22Rv1 (cell line): ENCODE results near the gene SCFD2.

Source experiments
- H3K27ac ChIP-seq: fragments of 450-650 bp; 2 replicates; pipeline ENCODE4 v1.5.1; 2017
- ZFX ChIP-seq: fragments of 450-650 bp; IDR thresholded peaks from 2 replicates; pipeline ENCODE4 v1.6.1; 2017; ENCODE audit warnings: antibody characterized with exemption, borderline replicate concordance
- TF ChIP-seq, protein P1 (sequence below): fragments of 450-650 bp; IDR thresholded peaks from 2 replicates; pipeline ENCODE4 v1.5.1; 2017; ENCODE audit warnings: mild to moderate bottlenecking

SCFD2 gene

DNA sequence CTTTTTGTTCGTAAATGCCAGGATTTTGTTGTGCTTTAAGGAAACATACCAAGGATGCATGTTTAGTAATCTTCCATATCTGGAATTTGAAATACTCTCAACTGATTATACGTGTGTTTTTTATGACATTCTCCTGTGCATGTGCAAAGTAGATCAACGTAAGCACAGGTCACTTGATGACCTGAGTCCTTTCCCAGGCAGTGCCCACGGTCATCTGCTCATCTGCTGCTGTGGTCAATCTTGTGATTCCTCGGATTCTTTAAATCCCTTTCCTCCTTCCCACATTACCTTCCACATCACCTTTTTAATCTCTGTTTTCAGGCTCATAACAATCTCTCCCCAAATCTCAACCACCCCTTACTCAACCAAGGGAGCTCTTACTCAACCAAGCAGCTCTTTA is 399.7 kb downstream of the SCFD2 start:
- no peak overlapping the region for H3K27ac ChIP-seq
- TF ChIP-seq, protein P1, sequence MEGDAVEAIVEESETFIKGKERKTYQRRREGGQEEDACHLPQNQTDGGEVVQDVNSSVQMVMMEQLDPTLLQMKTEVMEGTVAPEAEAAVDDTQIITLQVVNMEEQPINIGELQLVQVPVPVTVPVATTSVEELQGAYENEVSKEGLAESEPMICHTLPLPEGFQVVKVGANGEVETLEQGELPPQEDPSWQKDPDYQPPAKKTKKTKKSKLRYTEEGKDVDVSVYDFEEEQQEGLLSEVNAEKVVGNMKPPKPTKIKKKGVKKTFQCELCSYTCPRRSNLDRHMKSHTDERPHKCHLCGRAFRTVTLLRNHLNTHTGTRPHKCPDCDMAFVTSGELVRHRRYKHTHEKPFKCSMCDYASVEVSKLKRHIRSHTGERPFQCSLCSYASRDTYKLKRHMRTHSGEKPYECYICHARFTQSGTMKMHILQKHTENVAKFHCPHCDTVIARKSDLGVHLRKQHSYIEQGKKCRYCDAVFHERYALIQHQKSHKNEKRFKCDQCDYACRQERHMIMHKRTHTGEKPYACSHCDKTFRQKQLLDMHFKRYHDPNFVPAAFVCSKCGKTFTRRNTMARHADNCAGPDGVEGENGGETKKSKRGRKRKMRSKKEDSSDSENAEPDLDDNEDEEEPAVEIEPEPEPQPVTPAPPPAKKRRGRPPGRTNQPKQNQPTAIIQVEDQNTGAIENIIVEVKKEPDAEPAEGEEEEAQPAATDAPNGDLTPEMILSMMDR = no peak
- no peak for TF ChIP-seq ZFX

DNA sequence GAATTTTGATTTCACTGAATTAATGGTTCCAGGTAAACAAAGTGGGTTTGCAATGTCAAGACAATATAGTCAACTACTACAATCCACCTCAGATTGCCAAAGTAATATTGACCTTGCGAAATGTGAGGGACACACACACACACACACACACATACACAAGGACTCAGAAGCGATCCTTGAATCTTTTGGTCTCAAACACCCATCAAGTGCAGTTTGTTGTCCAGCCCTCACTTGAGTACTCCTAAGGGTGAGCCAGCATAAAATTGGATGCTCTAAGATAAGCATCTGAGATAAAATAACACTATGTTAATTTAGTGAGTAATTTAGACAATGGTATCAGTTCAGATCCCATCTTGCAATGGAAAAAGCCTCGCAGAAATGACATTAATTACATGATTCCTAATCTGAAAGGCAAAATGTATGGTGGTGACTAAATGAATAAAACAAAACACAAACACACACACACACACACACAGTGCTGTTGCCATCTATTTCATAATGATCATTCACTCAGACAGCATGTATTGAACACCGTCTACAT is 401.2 kb downstream of the SCFD2 start:
- no peak overlapping the region for H3K27ac ChIP-seq
- TF ChIP-seq, protein P1 = no peak

DNA sequence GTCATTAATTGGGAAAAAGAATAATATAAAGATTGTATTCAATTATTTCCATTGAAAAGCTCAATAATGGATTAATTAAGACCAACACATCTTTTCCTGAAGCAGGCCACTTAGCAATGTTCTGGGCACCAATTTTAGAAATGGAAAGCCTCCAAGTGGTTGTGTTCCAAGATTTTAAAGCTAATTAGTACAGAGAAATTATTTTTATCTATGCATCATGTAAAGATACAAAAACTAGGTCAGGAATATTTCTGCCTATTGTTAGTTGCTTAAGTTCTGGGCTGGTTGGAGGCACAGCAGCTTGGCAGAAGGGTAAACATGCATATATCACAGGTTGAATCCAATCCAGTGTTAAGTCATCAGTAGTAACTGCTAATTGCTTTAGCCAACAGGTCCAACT is 401.9 kb downstream of the SCFD2 start:
- no peak for TF ChIP-seq ZFX
- TF ChIP-seq, protein P1 = no peak
- no peak overlapping the region for H3K27ac ChIP-seq

DNA sequence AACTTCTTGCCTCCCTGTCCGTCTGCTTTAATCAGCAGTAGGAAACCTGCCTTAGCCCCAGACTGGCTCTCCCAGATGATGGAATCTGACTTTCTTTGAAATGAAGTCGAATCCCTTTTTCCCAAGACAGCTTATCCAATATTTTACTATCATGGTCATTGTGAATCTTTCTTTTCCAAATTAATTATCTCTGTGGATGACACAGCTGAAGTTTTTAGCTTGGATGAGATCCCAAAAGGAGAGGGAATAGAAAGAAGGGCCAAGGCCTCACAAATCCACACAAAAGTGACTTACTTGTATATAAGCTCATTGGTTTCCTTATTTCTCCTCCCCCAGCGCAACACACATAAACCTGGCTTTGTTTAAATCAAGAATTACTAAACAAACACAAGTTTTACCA is 403.1 kb downstream of the SCFD2 start:
- TF ChIP-seq, protein P1 = no peak
- TF ChIP-seq ZFX = no peak
- H3K27ac ChIP-seq = no peak overlapping the region

DNA sequence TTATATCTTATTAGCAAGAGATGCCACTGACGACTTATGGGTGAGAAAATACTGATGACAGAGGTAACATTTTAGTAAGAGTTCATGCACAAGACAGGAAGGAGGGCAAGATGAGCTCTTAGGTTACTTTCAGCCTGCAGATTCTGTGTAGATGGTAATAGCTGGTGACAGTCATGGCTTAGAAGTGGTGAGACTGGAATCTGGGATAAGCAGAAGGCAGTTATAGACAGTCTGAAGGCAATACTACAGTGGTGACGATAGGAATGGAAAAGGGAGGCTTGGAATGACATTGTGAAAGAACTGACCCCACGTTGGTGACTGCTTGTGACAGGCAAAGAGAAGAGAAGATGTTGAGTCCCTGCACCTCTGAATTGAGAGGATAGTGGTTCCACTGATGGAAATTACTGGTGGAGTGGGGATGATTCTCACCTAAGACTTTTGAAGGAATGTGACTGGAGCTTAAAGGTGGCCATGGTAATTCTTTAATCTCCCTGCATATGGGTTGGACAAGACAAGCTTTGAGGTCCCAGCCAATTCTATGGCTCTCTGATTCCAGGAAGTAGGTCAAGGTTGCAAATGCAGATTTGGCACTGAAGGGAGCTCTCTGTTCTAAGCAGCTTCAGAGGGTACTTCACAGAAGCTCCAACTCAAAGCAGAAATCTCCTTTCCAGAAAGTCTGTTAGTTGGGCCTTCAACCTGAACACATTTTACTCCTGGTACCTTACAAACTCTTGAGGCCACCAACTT is 404.0 kb downstream of the SCFD2 start:
- TF ChIP-seq ZFX = no peak
- TF ChIP-seq, protein P1 = no peak
- no peak overlapping the region for H3K27ac ChIP-seq

DNA sequence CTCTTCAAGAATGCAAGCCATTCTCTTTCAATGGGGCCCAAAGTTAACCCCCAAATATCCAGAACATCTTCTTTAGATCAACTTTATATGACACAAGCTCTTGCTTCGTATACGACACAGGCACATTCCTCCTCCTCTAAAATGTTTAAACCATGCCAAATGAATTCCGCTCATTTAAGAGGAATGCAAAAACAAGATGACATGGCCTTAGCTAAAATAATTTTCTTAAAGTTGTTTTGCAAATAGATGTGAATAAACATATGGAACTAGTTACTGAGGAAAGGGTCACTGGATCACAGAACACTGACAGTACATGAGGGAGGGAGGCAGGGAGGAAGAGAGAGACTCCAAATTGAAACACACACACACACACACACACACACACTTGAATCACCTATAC is 406.3 kb downstream of the SCFD2 start:
- TF ChIP-seq, protein P1 = no peak
- TF ChIP-seq ZFX = no peak
- H3K27ac ChIP-seq = no peak overlapping the region

DNA sequence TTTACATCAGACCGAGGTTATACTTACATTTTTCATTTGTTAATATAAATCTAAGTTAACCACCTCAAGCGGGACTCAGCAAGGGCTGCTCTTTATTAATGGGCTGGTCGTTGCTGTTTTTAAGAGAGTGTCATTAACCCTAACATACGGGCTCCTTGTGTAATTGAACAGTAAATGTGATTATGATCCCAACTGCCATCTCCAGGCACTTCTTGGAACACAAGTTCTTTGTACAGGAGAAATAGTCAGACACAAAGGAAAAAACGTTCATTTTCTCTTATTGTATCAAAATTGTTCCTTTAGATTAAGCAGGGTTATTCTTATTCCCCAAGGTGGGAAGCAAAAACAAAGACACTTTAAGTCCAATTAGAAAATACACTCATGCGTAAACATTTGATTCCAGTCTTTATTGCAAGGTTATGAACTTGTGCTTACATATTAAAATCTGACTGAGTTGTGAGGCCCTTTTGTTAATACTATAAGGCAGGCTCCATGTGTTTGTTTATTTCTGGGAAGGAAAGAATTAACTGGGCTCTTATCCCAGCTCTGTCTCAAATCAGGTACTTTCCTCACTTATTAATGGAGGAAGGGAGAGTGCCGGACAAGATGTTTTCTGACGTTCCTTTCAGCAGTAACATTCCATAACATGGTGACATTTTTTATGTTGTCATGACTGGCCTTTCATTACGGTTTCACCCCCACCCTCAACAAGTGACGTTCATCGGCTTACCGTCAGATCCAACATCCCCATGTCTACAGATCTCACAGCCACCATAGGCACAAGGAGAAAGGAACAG is 407.8 kb downstream of the SCFD2 start:
- TF ChIP-seq, protein P1 = no peak
- TF ChIP-seq ZFX = no peak
- H3K27ac ChIP-seq = no peak overlapping the region
